Stimulated activated effector memory CD8-positive, alpha-beta T cell treated with anti-CD3 and anti-CD28 coated beads, Interleukin-12 subunit alpha, Interleukin-12 subunit beta, amount 100 ng/mL, for 72 hours (primary cell): ENCODE results near the gene NELFB.
A peak's percentile ranks its signal among the peaks of the same experiment; 100 is the strongest.

ENCODE experiments used
- ATAC-seq: fragments of 150-1000 bp; cut with Tn5 transposase; 2 replicates; pipeline ENCODE4 v1.10.0; 2021
- DNase-seq, 2 donors: peaks; one replicate each; pipeline ENCODE4 v3.0.0; 2021 to 2022; ENCODE audit warnings: low spot score in 2 of 2
- H3K27ac Mint-ChIP-seq: one replicate; pipeline ENCODE4 v1.8.0; 2022; ENCODE audit warnings: mild to moderate bottlenecking, mixed read lengths
- H3K36me3 Mint-ChIP-seq: one replicate; pipeline ENCODE4 v1.8.0; 2022; ENCODE audit warnings: mild to moderate bottlenecking, mixed read lengths
- H3K4me1 Mint-ChIP-seq: one replicate; pipeline ENCODE4 v1.8.0; 2022; ENCODE audit warnings: mixed read lengths
- H3K4me3 Mint-ChIP-seq: one replicate; pipeline ENCODE4 v1.8.0; 2022; ENCODE audit warnings: mild to moderate bottlenecking, mixed read lengths
- H3K9me3 Mint-ChIP-seq: one replicate; pipeline ENCODE4 v1.8.0; 2022; ENCODE audit warnings: mixed read lengths

Gene NELFB

DNA sequence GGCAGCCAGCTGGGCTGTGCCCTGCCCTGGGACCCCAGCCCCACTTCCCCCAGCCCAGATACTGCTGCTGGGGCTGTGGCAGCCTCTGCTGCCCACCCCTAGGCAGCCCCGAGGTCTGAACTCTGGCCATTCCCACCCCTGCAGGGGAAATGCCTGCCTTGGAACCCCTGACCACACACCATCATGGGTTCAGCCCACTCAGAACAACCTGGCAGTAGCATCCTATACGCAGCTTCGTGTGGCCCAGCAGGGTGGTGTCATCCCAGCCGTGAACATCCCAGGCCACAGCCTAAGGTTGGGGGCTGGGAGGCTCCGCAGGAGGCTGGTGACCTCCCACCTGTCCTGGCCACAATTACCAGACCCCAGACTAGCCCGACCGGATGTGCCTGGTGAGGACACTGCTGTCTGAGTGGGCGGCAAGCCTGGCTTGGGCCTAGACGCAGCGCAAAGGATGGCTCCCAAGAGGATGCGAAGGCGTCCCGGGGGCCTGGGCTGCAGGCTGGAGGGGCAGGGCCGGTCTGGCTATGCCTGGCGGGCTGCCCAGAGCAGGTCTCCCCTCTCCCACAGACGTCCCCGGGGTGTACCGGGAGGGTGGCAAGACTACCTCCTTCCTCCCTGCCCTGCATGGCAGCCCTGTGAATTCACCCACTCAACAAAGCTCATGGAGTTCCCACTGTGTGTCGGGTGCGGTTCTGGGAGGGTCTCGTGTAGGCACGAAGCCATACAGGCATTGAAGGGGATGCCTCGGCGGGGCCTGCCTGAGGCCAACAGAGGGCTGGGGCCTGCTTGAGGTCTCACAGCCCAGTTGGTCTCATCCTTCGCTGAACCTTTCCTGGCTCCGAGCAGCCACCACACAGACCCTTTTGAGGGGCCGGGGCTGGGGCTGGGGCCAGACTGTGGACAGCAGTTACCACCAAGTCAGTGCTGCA is 25.9 kb upstream of the NELFB start:
- DNase-seq (no peak), ATAC-seq (no peak)
- no peak overlapping the region for H3K27ac Mint-ChIP-seq
- no peaks in the 10 kb centered on the region for H3K9me3 Mint-ChIP-seq
- H3K4me1 Mint-ChIP-seq, result peaks cover 6% of the 10 kb centered on the region
- H3K36me3 Mint-ChIP-seq, result no peaks in the 10 kb centered on the region
- no peak overlapping the region for H3K4me3 Mint-ChIP-seq

DNA sequence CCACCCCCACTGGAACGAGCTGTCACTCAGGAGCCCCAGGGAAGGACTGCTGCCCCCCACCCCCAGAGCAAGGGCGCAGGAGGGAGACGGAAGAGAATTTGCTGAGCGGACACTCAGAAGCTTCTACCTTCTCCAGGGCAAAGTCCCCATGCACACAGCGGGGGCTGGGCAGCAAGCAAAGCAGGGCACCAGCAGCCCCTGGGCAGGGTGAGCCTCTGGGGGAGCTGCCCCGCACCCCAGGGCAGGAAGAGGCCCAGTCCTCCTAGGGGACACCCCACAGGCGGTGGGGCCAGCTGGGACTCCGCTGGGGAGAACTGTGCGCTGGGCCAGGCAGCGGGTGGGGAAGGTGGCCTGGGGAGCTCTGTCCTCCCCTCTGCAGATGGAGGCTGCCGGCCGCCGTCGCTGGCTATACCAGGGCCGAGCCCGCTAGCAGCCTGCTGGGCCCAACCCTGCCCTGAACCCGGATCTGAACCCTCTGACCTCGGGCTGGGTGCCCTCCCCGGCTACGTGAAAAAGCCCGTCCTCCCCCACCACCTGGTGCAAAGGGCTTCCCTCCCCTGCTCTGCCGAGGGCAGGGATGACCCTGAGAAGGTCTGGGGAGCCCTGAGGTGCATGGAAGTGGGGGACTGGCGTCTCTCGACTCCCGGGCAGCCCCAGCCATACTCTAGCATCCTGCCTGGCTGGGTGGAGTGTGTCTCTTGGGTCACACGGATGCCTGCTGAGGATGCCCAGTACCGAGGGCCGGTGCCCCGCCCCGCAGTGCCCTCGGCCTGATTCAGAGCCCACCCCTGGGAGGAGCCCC is 25.0 kb upstream of the NELFB start:
- H3K9me3 Mint-ChIP-seq, result no peaks in the 10 kb centered on the region
- no peak for DNase-seq
- no peak overlapping the region for H3K27ac Mint-ChIP-seq
- peaks cover 6% of the 10 kb centered on the region for H3K4me1 Mint-ChIP-seq
- ATAC-seq, result no peak
- no peaks in the 10 kb centered on the region for H3K36me3 Mint-ChIP-seq
- H3K4me3 Mint-ChIP-seq, result no peak overlapping the region

DNA sequence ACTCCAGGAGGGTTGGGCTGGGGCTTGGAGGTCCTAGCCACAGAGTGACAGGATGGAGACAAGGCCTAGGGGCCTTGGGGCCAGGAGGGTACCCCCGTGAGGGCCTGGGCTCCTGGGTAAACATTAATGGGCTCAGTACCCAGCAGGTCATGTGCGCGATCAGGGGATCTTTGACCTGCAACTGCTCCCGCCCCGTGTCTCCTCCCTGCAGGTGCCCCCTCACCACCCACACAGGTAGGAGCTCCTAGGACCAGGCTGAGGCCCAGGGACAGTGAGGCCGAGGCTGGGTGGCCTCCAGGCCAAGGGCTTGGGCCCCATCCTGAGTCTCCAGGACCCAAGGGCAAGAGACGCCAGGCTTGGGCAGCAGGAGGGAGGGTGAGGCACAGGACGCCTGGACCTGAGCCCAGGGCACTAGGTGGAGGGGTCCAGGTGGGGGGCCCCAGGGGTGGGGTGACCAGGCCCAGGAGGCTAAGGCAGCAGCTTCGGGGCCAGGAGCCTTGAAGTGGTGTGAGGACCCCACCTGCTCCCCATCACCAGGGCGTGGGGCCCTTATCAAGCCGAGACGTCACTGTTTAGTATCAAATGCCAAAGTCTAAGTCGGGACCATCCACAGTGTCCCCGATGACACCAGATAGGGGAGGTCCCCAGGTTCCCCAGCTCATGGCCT is 24.3 kb upstream of the NELFB start, which contains the start of gene SLC34A3:
TSS of gene SLC34A3 (plus strand) at position 197 of the 667 bp plus-strand sequence. CDS start 802 bp downstream, outside the sequence.
- Mint-ChIP-seq H3K4me1 (peaks cover 6% of the 10 kb centered on the region), H3K4me3 (no peak within 1 kb of the TSS), H3K27ac (no peak within 1 kb of the TSS), H3K9me3 (no peaks in the 10 kb centered on the region), H3K36me3 (no peaks in the 10 kb centered on the region)
- no peak for DNase-seq
- no peak for ATAC-seq

DNA sequence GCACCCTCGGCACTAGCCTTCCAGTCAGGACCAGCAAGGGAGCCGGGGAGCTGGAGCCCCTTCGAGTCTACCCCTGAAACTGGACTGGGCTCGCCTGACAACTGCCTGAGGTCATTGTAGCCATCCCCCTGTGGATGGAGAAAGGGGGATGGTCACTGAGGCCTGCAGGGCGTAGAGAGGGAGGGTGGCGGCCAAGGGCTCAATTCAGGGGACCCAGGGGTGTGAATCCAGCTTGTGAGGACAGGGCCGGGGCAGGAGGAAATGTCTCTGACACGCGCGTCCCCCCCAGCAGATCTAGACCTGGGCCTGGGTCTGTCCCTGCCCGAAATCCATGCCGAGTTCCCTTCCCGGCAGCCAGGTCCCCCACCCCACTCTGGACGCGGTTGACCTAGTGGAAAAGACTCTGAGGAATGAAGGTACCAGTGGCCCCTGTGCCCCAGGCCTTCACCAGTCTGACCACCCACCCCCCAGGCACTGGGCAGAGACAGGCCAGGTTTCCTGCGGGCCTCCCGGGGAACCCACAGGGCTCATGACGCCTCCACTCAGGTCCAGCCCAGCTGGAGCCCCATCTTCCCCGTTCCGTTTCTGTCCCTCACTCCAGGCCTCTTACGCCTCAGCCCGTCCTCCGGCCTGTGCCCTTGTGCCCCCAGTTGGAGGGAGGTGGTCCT is 23.6 kb upstream of the NELFB start:
- no peak overlapping the region for H3K27ac Mint-ChIP-seq
- no peak overlapping the region for H3K4me3 Mint-ChIP-seq
- H3K9me3 Mint-ChIP-seq, result no peaks in the 10 kb centered on the region
- H3K4me1 Mint-ChIP-seq, result peaks cover 6% of the 10 kb centered on the region
- DNase-seq (no peak), ATAC-seq (no peak)
- no peaks in the 10 kb centered on the region for H3K36me3 Mint-ChIP-seq

DNA sequence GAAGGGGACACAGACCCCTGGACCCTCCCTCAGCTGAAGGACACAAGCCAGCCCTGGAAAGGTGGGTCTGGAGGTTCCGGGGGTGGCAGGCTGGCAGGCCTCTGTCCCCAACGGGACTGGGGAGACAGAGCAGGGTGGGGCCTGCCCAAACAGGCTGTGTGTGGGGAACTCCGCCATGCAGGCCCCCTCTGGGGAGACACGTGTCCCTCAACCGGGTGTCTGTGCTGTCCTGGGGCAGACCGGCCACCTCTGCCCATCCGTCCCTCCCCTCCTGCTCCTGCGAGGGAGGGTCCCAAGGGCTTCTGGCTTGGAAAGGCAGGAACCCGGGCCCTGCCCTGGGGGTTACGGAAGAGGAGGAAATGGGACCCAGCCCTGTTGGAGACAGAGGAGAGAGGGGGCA is 23.0 kb upstream of the NELFB start:
- DNase-seq, result no peak
- no peak for ATAC-seq
- Mint-ChIP-seq H3K36me3 (no peaks in the 10 kb centered on the region), H3K9me3 (no peaks in the 10 kb centered on the region), H3K4me1 (peaks cover 6% of the 10 kb centered on the region), H3K27ac (no peak overlapping the region), H3K4me3 (no peak overlapping the region)

DNA sequence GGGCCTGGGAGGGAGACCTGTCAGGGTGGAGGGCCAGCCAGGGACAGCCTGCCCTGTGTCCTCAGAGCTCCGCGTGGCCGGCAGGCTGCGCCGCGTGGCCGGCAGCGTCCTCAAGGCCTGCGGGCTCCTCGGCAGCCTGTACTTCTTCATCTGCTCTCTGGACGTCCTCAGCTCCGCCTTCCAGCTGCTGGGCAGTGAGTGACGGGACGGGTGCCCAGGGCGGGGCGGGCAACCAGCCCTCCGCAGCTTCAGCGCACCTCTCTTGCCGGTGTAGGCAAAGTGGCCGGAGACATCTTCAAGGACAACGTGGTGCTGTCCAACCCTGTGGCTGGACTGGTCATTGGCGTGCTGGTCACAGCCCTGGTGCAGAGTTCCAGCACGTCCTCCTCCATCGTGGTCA is 22.6 kb upstream of the NELFB start:
- H3K9me3 Mint-ChIP-seq, result no peaks in the 10 kb centered on the region
- ATAC-seq (no peak), DNase-seq (no peak)
- H3K4me3 Mint-ChIP-seq, result no peak overlapping the region
- no peak overlapping the region for H3K27ac Mint-ChIP-seq
- no peaks in the 10 kb centered on the region for H3K36me3 Mint-ChIP-seq
- peaks cover 4% of the 10 kb centered on the region for H3K4me1 Mint-ChIP-seq

DNA sequence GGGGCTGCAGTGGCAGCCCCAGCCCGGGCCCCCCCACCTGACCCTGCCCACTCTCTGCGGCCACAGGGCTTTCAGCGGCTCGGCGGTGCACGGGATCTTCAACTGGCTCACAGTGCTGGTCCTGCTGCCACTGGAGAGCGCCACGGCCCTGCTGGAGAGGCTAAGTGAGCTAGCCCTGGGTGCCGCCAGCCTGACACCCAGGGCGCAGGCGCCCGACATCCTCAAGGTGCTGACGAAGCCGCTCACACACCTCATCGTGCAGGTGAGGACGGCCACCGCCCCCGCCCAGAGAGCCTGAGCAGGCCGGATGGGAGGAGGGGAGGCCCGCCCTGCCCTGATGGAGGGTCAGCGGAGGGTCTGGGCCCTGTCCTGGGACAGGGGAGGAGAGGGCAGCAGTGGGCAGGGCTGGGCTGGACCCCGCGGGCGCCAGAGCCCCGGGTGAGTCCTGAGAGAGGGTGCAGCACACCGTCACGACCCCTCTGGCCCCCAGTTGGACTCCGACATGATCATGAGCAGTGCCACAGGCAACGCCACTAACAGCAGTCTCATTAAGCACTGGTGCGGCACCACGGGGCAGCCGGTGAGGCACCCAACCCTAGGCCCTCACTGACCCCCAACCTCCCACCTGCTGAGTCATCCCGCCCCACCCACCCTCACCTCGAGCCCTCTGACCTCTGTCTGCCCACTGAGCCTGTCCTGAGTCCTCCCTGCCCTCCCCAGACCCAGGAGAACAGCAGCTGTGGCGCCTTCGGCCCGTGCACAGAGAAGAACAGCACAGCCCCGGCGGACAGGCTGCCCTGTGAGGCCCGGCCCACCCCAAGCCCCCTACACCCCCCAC is 21.8 kb upstream of the NELFB start:
- ATAC-seq (no peak), DNase-seq (no peak)
- Mint-ChIP-seq H3K4me3 (no peak overlapping the region), H3K36me3 (no peaks in the 10 kb centered on the region), H3K9me3 (no peaks in the 10 kb centered on the region), H3K4me1 (peaks cover 4% of the 10 kb centered on the region), H3K27ac (no peak overlapping the region)

DNA sequence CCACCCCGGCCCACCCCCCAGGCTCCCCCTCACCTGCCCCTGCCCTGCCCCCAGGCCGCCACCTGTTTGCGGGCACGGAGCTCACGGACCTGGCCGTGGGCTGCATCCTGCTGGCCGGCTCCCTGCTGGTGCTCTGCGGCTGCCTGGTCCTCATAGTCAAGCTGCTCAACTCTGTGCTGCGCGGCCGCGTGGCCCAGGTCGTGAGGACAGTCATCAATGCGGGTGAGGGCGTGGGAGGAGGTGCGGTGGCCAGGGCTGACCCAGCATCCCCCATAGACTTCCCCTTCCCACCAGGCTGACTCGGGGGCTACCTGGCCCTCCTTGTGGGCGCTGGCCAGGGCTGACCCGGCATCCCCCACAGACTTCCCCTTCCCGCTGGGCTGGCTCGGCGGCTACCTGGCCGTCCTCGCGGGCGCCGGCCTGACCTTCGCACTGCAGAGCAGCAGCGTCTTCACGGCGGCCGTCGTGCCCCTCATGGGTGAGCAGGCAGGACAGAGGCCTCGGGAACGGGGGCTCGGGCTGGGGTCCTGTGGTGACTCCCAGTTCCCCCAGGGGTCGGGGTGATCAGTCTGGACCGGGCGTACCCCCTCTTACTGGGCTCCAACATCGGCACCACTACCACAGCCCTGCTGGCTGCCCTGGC is 21.0 kb upstream of the NELFB start:
- no peaks in the 10 kb centered on the region for H3K9me3 Mint-ChIP-seq
- no peak overlapping the region for H3K27ac Mint-ChIP-seq
- peaks cover 11% of the 10 kb centered on the region for H3K4me1 Mint-ChIP-seq

DNA sequence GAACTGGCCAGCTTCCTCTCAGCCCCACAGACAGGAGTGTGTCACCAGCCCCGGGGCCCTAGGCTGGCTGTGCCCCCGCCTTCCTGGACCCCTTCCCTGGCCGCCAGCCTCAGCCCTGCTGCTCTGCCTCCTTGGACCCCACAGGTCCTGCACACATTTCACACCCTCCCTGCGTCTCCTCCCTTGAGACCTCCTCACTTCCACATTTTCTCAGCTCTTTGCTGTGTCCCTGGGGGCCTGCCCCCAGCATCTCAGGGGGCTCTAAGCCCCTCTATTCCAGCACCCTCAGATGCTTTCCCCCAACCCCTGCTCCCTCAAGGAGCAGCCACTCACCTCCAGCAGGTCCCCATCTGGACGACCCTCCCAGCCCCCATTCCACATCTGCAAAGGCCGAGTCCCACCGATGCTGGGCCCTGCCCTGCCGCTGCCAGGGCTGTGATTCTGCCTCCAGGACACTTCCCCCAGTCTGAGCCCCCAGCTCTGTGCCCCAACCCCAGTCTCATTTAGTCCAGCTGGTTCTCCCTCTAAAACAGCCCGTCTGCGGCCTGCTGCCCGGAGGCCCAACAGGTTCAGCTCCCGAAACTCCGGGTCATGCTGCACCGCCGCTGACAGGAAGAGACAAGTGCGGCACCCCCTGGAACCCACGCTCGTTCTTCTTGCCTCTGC is 20.2 kb upstream of the NELFB start:
- Mint-ChIP-seq H3K4me3 (no peak overlapping the region), H3K27ac (no peak overlapping the region)
- no peak for DNase-seq

More for the DNA sequence above, 21.0 kb upstream of the NELFB start:
- DNase-seq, result no peak
- Mint-ChIP-seq H3K36me3 (peaks cover 5% of the 10 kb centered on the region), H3K4me3 (no peak overlapping the region)
- ATAC-seq, result no peak

DNA sequence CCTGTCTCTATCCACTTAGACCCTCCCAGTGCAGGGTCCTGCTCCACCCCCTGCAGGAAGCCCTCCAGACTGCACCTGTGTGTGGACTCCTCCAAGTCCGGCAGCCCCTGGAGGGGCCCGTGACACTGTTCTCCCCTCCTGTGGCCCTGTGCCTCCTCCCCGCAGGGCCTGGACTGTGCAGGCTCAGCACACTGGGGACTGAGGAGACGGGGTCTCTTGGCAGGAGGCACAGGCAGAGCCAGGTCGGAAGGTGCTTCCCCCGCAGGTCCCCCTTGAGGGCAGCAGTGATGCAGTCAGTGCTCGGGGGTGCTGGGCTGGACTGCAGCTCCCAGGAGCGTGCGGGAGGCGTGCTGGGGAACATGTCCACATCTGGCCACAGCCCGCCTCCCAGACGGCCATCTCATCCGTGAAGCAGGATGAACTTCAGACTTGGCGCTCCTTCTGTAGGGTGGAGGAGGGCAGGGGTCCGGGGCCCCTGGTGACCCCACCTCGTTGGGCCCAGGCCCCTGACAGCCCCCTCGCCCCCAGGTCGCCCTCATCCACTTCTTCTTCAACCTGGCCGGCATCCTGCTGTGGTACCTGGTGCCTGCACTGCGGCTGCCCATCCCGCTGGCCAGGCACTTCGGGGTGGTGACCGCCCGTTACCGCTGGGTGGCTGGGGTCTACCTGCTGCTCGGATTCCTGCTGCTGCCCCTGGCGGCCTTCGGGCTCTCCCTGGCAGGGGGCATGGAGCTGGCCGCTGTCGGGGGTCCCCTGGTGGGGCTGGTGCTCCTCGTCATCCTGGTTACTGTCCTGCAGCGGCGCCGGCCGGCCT is 19.5 kb upstream of the NELFB start:
- Mint-ChIP-seq H3K27ac (no peak overlapping the region), H3K36me3 (peaks cover 7% of the 10 kb centered on the region), H3K4me3 (no peak overlapping the region), H3K4me1 (peaks cover 12% of the 10 kb centered on the region), H3K9me3 (no peaks in the 10 kb centered on the region)
- ATAC-seq, result no peak
- DNase-seq, result no peak

More for the DNA sequence above, 20.2 kb upstream of the NELFB start:
- H3K9me3 Mint-ChIP-seq, result no peaks in the 10 kb centered on the region
- peaks cover 7% of the 10 kb centered on the region for H3K36me3 Mint-ChIP-seq
- H3K4me1 Mint-ChIP-seq, result peaks cover 12% of the 10 kb centered on the region
- no peak for ATAC-seq

DNA sequence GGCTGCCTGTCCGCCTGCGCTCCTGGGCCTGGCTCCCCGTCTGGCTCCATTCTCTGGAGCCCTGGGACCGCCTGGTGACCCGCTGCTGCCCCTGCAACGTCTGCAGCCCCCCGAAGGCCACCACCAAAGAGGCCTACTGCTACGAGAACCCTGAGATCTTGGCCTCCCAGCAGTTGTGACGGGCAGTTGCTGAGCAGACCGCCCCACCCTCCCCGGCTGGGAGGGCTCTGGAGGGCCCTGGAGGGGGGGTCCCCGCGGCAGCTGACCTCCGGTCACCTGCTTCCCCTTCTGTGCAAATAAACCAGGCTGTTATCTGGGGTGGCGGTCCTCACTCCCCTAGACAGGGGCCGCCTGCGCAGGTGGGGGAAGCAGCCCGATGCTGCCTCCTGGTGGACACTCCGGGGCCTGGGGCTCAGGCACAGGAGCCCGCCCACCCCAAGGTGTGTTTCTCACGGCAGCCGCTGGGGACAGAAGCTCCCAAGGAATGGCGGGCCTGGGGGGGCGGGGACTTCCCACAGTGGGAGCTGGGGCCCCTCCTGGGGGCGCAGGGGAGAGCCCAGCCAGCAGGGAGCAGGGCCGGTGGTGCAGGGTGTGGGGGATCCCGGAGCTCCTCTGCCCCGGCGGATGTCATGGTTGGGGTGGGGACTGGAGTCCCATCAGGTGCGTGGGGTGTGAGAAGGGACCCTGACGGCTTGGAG is 18.7 kb upstream of the NELFB start:
- Mint-ChIP-seq H3K36me3 (peaks cover 15% of the 10 kb centered on the region), H3K9me3 (no peaks in the 10 kb centered on the region), H3K4me1 (peaks cover 19% of the 10 kb centered on the region), H3K27ac (no peak overlapping the region), H3K4me3 (peak overlapping the region; percentile 8)
- peak; percentile 36 for ATAC-seq
- DNase-seq, result peak; percentile 88 to 95

DNA sequence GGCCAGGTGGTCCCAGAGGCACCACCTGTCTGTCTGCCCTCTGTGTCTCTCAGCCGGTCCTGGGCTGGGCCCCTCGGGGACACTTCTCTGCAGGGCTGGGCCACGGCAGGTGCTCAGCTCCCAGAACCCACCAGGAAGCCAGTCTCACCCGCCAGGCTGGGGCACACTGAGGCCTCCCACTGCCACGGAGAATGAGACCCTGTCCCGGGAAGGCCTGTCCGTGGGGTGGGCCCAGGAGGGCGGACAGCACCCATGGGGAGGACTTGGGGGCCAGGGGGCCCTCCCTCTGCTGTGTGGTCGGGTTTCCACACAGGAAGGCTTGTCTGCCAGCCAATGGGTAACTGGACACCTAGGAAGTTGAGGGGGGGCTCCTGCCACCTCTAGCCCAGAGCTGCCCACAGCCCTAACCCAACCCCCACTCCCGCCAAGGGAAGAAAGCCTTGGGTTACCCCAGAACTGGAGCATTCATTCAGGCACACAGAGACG is 18.1 kb upstream of the NELFB start:
- no peak for DNase-seq

More for the DNA sequence above, 18.1 kb upstream of the NELFB start:
- Mint-ChIP-seq H3K4me3 (peak overlapping the region; percentile 8), H3K36me3 (peaks cover 21% of the 10 kb centered on the region), H3K9me3 (no peaks in the 10 kb centered on the region), H3K27ac (no peak overlapping the region), H3K4me1 (peaks cover 19% of the 10 kb centered on the region)
- no peak for ATAC-seq
